ENCODE data around the gene ASTL.

The ASTL gene

DNA sequence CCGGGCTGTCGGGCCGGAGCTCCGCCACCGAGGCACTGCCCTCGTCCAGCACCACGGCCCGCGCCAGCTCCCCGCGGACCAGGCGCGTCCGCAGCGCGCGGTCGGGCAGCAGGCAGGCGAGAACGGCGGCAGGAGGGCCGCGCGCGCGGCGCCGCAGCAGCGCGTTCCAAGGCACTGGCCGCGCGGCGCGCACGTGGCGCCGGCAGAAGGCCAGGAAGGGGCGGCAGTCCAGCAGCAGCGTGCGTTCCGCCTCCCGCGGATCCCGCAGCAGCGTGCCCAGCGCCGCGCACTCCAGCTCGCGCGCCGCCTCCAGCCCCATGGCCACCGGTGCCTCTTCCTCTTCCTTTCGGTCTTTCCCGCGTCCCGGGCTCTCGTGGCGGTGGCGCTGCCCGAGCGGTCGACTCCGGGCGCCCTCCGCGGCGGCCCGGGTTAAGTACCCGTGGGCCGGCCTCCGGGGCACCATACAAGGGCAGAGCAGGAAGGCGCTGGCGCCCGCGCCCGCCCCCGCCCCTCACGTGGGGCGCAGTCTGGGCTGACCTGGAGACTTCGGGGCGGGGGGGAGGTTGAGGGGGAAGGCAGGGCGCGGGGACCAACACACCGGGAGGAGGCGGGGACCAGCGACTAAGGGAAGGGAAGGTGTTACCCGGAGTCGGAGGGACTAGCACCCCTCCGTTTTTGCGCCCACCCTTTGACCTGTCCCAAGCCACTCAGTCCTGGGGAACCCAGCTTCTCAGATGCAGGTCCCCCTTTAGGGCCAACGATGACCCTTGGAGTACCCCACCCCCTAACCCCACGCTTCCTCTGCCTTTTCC, 6.9 kb upstream of the ASTL start, which contains the start of gene DUSP2:
Gene DUSP2 (minus strand): TSS at position 405 of the 812 bp plus-strand sequence. CDS start 86 bp downstream, at position 319.
- peak; percentile 96 for DNase-seq

DNA sequence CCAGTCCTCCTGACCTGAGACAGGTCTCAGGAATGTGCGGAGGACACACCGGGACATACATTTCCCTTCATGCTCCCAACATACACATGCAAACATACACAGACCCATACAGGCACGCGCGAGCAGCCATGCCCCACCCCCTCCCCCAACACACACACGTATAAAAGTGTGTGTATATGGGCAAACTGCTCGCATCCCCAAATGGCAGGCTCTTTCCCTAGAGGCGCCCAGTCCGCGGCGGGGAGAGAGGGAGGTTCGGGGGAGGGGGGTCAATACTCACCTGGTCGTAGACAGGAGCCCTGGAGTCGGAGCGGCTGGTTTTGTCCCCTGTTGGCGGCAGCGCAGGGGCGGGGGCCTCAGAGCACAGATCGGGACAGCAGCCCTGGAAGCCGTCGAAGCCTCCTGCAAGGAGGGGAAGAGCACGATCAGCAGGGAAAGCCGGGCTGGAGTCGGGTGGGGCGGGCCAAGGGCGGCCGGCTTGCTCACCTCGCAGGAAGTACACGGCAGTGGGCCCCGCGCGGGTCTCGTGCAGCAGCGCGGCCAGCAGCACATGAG, 6.3 kb upstream of the ASTL start:
- peak; percentile 74 for DNase-seq

DNA sequence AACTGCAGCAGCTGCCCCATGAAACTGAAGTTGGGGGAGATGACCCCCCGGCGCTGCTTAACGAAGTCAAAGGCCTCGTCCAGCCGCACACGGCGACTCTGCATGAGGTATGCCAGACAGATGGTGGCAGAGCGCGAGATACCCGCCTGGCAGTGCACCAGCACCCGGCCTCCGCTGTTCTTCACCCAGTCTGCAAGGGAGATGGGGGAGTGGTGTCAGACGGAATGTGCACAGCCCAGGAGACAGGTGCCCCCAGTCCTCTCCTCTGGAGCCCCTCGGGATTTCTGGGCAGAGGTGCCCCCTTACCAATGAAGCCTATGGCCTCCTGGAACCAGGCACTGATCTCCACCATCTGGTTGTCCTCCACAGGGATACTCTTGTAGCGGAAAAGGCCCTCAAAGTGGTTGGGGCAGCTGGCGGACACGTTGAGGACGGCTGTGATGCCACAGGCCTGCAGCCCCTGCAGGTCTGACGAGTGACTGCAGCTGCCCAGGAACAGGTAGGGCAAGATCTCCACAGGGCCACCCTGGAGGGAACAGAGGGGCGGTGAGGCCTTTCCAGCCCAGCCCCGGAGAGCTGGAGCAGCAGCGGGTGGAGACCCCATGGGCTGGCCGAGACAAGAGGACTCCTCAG, 5.7 kb upstream of the ASTL start:
- peak; percentile 63 for DNase-seq

DNA sequence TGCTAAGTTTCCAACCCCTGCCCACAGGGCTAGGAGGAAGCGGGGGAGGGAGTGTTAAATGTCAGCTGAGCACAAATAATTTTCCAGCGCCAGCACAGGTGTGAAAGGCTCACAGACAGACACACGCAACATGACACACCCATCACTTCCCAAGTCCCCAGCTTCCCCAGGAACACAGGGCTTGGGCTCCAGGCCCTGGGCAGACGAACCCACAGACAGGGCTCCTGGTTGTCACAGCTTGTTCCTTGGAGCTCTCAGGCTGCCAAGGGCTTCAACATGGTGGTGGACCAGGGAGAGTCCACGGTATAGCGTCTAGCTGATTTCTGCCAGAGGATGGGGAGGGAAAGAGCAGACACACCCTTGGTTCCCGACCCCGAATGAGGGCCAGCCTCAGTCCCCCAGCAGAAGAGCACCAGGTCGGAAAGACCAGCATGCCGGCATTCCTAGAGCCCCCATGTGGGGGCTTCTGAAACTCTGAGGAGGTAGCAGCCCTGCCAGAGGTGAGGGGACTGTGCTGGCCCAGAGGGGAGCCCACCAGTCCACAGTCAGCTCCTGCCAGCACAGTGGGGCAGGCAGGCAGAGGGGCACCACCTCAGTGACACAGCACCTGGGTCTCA, 5.0 kb upstream of the ASTL start:
- DNase-seq = peak; percentile 61

DNA sequence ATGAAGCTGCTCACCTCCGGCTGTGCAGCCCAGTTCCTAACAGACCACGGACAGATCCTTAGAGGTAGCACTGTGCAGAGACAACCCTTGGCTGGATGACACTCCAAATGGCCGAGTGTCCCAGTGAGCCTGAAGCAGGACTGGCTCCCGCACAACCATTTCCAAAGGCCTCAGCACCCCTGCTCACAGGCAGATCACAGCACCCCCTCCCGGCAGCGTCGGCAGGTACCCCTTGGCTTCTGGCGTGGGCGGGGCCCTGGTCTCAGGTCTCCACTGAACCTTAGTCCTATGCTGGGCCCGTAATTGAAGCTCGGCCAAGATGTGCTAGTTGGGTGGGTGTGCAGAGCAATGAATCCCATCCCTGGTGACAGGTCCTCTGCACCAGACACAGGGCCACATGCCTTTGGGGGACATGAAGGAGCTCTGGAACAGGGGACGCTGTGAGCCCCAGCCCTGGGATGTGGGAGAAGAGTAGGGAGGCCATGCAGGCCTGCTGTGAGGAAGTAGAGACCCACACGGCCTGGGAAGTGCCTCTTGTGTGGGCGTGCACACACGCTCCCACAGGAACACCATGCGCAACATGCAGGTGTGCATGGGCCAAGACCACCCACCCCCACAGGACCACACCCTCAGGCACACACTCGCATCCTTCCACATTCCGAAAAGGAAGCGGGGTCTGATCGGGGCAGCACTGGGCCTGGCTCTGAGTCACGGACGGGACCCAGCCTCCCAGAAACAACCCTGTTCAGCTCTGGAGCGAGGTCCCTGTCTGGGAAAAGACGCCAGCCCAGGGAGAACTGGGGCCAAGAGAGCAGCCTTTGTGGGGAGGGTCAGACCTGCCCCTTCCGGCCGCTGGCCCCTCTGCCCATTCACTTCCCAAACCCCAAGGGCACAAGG, 4.2 kb upstream of the ASTL start:
- DNase-seq = peak; percentile 90

DNA sequence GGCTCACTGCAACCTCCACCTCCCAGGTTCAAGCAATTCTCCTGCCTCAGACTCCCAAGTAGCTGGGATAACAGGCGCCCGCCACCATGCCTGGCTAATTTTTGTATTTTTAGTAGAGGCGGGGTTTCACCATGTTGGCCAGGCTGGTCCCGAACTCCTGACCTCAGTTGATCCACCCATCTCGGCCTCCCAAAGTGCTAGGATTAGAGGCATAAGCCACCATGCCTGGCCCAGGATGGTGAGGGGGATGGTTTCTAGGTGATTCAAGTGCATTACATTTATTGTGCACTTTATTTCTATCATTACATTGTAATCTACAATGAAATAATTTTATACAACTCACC, 3.3 kb upstream of the ASTL start:
- peak; percentile 57 for DNase-seq

DNA sequence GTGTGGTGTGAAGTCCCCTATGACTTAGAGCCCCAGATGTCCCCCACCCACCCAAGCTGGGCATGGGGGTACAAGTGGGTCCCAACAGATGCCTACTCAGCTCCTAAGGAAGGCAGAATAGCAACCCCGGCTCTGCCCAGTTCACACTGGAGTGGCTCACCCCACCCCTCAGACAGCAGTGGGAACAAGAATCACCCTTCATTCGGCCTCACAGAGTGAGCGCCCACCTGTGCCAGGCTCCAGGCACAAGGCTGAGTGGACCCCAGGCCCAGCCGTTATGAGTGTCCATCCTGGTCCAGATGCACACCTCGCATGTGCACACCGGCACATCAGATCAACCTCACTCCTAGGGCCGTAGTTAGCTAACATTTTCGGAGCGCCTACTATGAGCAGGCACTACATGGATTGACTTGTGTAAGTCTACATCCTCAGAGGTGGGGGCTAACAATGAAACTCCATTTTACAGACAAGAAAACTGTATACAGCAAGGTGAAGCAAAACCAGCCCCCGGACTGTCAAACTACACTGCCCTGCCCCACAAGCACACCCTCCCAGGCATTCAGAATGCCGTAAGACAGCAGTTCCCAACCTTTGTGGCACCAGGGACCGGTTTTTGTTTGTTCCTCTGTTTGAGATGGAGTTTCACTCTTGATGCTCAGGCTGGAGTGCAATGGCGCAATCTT, 2.8 kb upstream of the ASTL start:
- DNase-seq = peak; percentile 59

DNA sequence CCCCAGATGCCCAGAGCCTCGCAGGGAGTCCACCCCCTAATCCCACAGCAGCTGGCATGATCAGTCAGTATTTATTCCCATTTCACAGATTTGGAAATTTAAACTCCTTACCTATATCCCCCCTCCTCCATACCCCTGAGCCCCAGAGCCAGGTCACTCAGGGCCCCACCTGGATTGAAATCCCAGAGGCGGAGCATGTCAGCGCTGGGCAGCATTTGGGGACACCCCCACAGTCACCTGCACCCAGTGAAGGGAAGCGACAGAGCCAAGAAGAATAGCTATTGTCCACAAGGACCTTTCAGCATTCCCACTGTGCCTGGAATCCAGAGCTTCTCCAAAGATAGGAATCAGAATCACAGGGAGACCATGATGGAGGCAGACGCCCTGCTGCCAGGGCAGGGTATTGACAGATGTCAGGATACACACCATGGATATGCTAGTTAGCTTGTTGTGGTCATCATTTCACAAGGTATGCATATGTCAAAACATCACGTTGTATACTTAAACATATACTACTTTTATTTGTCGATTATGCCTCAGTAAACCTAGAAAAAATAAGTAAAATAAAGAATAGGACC, 968 bp upstream of the ASTL start:
- DNase-seq = peak; percentile 23

DNA sequence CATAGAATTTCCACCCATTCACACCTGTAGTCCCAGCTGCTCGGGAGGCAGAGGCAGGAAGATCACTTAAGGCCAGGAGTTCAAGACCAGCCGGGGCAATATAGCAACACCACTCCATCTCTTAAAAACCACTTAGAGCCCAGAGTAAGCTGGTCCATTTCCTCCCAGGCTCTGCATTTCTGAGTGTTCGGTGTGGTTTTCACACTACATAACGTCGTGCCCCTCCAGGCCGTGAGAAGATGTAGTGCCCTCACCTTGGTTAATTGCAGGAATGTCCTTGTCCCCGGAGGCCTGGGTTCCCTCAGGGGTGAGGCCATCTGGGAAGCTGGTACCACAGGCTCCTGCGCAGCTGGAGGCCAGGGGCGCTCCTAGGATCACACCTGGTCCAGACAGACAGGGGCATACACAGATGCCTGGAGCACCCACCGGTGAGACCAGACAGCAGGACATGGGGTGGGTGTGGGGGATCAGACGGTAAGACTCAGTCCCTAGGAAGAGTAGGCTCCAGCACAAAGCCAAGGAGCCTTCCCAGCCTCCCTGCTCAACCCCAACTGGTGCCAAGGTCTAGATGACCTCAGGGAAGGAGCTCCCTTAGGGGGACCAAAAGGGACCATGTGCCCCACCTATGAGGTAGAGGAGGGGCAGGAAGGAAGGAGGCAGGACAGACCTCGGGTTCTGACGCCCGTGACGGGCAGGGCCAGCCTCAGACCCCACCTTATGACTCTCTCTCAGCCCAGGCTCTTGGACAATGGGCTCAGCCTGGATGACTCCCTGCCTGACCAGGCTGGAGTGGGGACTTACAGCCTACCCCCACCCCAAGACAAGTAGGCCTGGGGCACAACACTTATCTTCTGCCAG, 752 bp downstream of the ASTL start:
- DNase-seq = no peak

DNA sequence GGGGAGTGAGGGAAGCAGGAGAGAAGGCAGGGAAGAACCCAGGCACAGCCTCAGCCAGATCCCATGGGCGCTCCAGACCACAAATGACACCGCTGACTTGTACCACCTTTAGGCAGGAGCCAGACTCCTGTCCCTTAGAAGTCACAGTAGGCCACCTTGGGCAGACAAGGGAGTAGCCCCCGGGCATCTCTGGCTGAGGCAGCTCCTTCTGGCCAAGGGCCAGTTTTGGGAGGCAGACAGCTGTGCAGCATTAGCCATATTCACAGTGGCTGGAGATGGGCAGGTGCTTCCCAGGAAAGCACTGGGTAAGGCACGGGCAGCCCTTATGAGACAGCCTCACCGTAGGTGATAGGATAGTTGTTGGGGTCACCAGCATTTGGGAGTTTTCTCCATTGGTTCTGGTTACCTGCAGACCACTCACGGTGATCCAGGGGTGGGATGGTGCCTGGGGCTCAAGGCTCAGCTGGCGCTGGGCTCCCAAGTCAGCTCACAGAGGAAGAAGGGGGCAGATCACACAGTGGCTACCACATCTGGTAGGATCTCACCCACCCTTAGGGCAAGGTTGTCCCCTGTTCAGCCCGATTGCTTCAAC, 2.1 kb downstream of the ASTL start:
- DNase-seq = no peak

DNA sequence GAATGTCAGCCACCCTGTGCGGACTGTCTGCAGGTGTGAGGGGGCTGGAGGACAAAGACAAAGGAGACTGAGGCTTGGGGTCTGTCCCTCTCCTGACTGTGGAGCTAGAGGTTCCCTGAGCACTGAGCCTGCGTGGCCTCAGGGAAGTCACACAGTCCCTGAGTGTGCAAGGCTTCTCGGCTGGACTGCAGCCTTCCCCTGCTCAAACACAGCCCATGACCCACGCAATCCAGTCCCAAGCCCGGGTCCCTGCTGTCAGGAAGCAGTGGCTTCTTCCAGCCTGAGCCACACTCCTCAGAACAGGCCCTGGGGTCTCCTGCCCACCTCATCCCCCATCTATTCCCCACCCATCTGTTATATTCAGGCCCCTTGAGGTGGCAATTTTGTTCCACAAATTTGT, 2.7 kb downstream of the ASTL start:
- no peak for DNase-seq

DNA sequence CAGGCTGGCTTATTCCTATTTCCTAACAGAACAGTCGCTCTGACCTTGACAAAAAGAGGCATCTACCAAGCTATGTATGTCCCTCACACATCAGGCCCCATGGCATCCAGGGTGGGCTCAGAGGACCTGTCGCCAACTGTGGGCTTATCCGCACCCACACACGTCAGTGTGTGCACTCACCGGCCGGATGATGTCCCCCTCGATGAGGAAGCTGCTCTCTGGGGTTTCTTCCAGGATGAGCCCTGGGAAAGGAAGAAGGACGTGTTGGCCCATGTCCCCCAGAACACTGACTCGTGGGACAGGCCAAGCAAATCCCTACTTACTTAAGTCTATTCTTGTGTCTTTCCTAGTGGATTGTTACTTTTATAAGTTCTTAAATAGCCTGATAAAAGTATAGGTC, 3.1 kb downstream of the ASTL start:
- DNase-seq = no peak

DNA sequence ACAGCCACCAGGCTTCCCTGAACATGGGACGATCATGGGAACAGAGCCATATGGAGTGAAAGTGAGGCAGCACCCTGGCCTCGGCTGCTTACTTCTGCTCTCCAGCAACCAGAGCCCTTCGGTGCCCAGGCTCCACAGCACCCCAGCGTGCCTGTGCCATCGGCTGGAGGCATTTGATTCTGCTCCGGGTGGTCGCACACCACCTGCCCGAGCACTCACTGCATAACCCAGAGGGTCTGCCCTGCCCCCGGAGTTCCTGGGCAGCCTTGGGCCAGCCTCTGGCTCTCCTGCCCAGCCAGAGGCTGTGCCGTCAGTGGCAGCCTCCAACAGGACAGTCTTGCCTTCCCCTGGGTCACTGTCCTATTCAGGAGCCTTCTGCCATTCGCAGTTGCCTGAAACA, 3.9 kb downstream of the ASTL start:
- DNase-seq = no peak

DNA sequence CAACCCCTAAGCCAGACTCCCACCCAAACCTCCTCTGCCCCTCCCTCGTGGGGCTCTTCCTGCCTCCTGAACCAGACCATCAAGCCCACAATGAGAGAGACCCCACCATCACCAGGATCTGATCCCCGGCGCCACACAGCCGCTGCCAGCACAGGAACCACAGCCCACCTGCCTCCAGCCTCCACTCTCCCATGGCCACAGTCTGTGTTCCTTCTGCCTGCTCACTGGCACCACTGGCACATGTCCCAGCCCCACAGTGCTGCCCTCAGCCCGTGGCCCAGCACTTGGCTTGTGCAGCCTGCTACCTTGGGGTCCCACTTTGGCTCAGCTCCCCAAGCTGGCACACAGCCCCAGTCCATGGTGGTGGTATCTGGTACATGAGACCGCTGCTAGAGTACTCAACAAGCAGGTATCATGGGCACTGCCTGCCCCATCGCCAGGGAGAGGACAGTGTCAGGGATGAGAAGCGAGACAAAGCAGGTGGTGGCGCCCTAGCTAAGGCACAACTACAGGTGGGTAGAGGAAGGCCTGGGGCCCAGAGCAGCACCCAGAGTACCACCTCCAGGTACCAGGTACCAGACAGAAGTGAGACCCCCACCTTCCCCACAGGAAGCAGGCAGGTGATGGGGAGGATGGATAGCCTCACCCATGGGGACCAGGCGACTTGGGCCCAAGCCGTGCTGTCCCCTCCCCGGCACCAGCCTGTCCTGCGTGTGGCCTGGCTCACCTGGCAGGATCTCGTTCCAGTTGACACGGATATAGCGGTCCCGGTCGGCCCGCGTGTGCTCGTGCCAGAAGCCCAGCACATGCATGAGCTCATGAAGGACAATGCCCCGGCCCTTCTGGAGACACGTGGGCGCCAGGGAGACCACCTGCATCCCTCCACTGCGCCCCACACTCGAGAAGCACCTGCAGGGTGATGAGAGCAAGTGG, 6.2 kb downstream of the ASTL start:
- DNase-seq = no peak

DNA sequence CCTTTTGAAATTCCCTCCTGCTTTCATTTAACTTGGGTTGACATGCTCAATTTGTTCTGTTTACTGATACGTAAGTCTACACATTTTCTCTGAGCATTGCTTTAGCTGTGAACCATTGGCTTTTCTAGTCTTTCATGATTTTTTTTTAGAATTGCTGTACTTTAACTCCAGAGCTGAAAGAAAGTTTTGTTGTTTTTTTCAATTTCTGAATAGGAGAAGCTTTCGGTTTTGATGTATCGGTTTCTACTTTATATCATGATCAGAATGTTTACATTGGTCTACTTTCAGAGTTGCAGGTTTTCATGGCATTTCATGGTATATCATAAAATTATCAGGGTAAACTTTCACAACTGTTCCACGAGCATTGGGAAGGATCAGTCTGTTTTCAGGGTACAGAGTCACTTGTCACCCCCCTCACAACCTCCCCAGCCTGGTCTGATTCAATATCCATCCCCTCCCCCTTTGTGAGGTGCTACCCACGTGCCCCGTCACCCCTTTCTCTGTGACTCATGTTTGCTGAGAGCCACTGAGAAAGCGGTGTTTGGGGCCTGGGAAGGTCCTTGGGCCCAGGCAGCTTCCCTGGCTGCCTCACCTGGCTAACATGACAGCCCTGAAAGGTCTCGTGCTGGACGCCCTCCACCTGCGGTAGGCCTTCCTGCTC, 7.0 kb downstream of the ASTL start:
- DNase-seq = peak; percentile 60

DNA sequence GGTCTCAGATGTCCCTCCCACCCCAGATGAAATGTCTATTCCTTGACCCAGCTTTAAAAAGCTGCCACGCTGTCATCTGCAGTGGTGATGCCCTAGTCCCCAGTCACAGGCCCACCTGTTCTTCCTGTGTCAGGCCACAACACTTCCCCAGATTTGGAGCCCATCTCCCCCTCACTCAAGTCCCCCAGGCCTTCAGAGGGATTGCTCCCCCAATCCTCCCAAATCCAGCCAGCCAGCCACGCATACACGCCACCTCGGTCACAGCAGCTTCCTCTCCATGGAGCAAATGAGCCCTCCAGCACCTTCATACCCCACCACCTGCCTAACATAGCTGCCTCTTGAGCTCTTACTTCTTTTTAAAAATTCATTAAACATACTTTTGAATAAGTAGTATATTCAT, 7.8 kb downstream of the ASTL start:
- DNase-seq = no peak

DNA sequence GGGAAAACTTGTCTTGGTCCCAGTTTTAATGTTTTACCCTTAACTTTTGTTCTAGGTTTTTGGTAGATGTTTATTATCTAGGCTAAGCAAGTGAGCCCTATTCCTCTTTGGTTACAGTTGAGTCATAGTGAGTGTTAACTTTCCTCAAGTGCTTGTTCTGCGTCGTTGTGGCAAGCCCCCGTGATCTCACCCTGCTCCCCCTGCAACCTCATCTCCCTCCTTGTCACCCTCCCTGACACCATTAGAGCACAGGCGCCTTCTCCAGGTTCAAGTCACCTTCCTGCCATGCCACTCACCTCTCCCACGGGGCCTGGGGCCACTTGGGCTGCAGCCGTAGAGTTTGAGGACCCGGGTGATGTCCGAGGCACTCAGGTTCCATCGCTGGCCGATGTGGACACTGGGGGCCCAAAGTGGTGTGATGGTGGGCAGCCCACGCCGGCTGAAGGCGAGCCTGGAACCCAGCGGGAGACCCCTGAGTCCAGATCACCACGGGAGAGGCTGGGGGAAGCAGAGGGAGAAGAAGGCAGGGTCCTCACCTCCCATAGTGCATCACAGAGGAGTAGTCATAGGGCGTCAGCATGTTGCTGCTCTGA, 8.7 kb downstream of the ASTL start:
- no peak for DNase-seq

DNA sequence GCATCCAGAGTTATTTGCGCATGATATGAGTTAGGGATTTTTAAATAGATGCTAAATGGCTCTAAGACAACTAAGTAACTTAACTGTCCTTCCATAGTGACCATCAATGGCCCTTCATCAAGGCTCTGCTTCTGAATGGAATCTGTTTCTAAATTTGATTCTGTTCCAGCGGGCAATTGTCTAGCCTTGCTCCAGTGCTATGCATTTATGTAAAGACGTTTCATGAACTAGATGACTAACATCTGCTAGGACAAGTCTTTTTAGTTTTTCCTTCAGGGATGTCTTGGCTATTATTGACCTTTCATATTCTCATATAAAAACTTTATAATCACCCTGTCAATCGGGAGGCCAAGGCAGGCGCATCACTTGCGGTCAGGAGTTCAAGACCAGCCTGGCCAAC, 9.8 kb downstream of the ASTL start:
- no peak for DNase-seq
